ENCODE data around the gene PCBP4.
"Not testable (repeated sequence)": the region's sequence is repeated elsewhere in the genome, so short reads cannot be mapped to it uniquely, and the experiment has no call there.

PCBP4 gene

DNA sequence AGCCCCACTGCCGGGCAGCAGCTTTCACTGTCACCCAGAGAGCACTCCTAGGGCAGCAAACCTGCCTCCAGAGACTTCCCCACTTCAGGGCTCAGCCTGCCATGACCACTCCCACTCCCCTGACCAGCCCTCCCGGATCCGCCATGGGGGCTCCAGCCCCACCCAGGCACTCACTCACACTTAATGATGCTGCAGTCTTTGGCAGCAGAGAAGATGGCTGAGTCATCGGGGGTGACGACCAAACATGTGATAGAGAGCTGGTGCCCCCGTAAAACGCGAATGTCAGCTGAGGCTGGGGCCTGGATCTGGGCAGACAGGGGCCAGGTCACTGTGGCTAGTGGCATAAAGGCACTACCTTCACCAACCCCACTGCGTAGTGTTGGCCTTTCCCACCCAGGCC, 30.2 kb downstream of the PCBP4 start:
- no peak for DNase-seq

DNA sequence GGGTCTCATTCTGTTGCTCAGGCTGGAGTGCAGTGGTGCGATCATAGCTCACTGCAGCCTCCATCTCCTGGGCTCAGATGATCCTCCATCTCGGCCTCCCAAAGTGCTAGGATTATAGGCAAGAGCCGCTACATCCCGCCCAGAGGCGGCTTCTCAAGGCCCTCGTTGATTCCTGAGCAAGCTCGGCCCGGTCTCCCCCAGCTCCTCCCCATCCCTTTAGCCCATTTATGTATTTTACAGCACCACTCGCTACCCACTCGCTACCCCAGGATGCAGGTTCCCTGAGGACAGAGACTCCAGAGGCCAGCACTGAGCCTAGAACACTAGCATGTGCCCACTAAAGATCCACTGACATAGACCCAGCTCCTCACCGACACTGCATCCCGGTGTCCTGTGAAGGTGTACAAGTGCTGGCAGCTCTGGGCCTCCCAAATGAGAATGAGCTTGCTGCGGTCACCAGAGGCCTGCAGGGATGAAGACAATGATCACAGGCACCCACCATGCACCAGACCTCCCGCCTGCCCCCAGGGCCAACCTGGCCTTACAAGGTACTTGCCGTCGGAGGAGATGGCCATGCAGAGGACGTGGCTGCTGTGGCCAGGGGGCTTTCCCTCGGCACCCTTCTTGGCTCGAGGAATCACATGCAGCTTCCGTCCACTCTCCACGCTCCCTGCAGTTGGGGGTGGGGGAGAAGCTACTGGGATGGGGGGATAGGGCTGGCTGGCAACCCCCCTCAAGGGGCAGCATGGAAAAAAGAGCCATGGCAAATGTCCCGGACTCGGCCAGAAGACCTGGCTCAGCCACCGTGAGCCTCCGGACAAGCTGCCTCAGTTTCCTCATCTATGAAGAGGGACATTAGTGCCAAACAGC, 31.1 kb downstream of the PCBP4 start:
- DNase-seq: no peak

DNA sequence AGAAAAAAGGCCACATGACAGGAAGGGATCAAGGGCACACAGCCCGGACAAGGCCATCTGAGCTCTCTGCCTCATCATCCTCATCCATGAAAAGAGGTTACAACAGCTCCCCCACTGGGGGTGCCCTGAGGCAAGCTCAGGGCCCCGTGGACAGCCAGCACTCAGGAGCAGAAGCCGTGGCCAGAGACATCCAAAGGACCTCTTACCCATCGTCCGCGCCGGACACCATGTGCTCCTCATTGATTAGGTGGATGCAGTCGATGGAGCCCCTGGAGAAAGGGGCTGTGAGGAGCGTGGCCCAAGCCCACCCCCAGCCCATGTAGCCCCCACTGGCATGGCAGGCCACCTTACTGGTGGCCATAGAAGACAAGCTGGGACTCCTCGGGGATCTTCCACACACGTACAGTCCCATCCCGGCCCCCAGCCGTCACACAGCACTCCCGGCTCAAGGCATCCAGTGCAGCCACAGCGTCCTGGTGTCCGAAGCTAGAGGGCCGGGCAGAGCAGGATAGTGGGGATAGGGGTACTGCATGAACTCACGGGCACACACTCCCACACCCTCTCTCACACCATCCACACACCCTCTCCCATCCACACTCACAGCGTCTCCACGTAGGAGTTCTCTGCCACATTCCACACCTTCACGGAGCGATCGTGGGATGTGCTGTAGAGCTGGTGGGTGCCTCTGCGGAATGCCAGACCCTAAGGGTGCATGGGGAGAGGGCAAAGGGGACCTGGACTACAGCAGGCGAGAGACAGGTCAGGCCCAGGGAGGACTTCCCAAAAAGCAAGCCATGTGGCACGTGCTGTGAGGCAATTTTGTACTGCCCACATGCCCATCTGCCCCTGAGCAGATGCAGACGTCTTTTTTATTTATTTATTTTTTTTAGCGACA, 32.0 kb downstream of the PCBP4 start:
- DNase-seq: no peak

DNA sequence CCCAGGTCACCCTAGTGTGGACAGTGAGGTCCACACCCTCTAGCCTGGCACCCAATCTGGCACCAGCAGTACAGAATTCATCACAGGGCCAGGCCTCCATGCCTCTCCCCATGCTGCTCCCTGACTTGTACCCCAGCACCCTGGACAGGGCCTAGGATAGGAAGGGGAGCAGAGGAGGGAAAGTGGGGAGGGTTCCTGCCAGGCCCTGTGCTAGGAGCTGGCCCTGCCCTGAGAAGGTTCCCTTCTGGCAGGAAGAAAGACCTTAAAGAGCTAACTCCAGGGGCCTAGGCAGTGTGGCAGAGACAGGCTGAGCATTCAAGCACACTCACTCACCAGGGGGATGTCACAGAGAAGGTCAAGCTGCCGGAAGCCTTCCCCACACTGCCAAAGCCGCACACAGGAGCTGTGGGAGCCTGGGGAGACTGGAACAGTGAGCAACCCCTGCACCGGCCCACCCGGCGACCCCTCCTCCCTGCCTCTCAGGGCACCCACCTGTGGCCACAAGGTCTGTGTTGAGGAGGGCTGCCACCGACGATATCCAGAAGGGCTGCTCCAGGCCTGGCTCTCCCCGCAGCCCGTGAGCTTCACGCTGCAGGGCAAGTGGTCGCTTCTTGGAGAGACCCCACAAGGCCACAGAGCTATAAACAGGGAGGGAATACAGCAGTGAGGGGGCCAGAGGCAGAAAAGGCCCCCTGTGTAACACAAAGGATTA, 33.0 kb downstream of the PCBP4 start:
- no peak for DNase-seq

DNA sequence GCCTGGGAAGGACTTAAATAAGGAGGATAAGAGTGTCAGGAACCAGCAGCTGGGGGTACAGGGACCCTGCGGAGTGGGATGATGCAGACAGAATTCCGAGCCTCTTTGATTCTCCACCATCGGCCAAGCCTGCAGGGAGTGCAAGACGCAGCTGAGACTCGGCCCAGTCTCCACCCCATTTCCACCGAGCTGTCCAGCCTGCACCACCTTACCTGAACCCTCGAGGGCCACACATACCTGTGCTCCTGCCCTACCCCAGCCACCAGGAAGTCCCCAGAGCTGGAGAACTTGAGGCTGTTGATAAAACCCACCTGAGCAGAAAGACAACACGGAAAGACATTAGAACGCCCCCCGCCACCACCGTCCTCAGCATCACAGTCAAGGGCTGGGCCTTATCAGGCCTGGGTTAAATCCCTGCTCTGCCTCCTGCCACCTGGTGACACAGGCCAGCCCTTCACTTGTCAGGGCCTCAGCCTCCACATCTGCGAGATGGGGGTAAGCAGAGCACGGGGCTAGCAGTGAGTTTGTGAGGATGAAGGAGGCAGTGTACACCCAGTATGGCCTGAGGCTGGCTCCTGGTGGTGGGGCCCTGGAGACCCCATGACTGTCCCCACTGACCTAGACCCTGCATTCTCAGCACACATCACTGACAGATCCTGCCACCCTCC, 33.6 kb downstream of the PCBP4 start:
- DNase-seq: no peak

DNA sequence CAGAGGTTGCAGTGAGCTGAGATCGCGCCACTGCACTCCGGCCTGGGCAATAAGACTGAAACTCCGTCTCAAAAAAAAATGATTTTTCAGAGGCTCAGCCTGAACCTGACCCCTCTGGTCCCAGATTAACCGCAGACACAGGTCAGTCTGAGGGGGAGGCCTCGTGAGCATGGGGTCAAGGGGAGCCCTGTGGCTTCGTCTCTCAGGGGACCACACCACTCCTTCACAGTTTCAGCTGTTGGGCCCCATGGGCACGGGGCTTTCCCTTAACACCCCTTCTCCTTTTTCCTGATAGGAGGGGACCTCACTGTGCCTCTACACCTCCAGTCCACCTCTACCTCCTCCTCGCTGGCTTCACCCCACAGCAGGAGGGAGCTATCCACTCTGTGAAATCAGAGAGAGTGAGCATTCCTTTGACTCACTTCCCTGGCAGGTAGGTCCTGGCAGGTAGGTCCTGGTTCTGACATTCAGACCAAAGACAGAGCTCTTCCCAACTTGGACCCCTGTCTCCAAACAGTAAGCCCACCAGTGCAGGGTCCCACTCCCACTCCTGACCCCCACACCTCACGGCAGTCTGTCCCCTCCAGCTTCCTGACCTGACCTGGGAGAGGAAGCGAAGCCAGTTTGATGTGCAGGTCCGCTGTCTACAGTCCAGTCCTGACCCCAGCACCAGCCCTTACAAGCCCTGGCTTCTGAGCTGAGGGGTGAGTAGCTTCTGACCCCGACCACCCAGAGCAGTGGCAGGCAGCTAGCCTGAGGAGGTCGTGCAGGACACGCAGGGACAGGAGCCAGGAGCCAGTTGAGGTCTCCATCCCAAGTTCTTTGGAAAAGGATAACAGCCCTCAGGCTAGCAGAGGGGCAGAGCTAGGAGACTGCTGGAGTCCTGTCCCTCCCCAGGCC, 34.5 kb downstream of the PCBP4 start:
- no peak for DNase-seq

DNA sequence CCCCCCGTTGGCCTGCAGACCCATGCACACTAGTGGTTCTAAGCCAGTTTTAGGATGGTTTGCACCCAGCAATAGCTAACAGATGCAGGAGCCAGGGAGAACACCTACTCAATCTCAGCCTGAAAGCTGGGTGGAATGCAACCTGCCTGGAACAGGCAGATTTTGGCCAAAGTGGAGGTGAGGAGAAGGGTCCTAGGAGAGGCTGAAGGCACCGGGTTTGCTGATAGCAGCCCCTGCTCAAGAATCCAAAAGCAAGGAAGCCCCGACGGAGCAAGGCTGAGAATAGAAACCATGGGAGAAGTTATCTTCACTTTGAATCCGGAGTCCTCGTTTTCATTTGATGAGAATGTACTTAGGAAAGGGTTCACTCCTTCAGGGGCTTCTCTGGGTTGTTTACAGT, 35.5 kb downstream of the PCBP4 start:
- no peak for DNase-seq

DNA sequence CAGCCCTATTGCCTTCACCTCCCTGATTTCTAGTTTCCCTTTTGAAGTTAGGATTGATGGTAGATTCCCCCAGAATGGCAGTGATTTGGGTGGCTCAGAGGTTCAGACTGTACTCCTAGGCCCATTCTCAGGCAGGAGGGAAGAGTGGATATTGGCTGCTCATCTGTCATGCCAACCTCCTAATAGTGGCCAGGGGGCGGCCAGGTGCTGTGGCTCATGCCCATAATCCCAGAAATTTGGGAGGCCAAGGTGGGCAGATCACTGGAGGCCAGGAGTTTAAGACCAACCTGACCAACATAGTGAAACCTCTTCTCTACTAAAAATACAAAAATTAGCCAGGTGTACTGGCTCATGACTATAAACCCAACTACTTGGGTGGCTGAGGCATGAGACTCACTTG, 36.8 kb downstream of the PCBP4 start:
- no peak for DNase-seq

DNA sequence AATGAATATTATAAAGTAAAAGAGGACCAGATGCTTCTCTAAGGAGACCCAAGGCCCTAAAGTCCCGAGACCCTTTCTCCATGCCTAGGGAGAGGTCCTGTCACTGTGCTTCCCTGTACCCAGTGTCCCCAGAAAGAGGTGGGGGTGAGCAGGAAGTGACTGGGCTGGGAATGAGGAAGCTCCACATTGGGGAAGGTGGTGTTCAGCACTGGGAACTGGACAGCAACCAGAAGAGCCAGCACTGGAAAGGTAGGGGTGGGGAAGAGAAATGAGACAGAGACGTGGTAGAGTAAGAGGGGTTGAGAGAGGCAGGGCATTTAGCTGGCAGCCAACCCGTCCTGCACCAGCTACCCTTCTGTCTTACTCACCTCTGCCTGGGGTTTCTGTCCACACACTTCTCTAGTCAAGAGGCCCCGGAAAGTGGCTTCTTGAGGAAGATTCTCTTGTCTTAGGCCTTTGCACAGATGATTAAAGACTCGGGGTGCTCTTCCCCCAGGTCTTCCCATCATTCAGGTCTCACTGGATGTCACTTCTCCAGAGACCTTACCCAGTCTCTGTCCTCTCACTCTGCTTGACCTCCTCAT, 37.7 kb downstream of the PCBP4 start:
- DNase-seq: no peak

DNA sequence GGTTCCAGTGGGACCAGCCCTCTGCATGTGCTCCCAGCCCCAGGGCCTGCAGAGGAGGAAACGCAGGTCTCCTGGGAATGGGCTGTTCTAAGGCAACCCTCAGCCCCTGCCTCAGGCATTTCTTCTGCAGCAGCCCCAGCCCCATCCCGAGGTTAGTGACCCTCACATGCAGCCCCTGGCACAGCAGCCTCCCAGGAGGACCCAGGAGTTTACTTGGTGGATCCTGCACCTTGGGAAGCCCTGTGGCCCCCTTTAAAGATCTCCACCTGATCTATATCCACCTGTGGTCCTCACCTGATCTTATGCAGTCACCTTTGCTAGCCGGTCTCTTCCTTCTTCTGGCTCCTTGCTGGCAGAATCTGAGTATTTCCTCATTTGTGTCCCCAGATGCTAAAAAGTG, 38.3 kb downstream of the PCBP4 start:
- DNase-seq: not testable (repeated sequence)

DNA sequence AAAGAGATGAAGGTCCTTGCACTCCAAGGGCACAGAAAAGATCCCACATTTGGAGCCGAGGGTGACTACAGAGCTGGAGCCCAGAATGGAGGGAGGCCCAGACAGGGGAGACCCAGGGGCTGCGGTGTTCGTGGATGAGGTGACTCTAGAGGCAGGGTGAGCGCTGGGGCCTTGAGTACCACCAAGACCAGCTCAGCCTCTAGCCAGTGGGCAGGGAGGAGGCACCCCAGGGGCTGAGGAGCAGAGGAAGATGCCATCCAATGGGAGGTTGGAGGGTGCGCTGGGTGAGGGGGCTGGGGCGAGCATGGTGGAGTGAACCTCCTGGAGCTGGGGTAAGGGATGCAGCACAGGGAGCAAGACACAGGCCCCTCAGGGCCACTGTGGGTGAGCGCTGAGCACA, 38.8 kb downstream of the PCBP4 start:
- DNase-seq: no peak

DNA sequence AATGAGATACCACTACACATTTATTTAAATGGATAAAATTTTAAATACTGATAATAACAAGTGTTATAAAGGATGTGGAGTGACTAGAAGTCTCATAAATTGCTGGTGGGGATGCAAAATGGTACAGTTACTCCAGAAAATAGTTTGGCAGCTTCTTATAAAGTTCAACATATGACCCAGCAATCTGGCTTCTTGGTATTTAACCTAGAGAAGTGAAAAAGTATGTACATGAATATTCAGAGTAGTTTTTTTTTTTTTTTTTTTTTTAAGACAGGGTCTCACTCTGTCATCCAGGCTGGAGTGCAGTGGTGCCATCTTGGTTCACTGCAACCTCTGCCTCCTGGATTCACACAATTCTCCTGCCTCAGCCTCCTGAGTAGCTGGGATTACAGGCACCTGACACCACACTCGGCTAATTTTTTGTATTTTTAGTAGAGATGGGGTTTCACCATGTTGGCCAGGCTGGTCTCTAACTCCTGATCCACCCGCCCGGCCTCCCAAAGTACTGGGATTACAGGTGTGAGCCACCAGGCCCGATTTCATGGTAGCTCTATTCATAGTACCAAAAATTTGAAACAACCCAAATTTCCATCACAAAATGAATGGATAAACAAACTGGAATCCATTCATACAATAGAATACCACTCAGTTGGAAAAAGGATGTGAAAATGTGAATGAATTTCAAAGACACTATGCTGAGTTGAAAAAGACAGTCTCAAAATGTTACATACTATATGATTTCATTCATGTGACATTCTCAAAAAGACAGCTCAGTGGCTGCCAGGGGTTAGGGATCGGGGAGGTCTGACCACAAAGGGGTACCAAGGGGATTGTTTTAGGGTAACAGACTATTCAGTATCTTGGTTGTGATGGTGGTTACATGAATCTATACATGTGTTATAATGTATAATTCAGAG, 39.9 kb downstream of the PCBP4 start:
- DNase-seq: no peak

DNA sequence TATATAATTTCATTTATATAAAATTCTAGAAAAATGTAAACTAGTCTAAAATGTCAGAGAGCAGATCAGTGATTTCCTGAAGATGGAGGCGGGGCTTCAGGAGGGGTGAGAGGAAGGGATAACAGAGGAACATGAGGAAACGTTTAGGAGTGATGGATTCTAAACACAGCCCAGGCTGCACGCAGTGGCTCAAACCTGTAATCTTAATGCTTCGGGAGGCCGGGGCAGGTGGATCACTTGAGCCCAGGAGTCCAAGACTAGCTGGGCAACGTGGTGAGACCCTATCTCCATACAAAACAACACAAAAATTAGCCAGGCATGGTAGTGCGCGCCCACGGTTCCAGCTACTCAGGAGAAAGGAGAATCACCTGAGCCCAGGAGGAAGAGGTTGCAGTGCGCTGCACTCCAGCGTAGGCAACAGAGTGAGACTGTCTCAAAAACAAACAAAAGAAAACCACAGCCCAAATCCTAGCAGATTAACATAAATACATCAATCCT, 46.1 kb downstream of the PCBP4 start:
- no peak for DNase-seq

DNA sequence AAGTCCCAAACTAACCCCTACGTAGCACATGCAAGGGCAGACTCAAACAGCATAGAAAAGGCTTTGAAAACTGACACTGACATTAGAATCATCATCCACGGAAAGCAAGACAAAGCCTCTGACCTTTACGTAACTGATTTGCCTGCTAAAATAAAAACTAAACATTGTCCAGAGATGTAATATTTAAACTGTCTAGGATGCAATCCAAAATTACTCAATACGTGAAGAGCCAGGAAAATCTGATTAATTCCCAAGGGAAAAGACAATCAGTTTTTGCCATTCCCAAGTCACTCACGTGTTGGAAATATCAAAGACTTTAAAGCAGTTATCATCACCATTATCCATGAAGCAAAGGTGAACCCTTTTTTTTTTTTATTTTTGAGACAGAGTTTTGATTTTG, 50.8 kb downstream of the PCBP4 start:
- no peak for DNase-seq

DNA sequence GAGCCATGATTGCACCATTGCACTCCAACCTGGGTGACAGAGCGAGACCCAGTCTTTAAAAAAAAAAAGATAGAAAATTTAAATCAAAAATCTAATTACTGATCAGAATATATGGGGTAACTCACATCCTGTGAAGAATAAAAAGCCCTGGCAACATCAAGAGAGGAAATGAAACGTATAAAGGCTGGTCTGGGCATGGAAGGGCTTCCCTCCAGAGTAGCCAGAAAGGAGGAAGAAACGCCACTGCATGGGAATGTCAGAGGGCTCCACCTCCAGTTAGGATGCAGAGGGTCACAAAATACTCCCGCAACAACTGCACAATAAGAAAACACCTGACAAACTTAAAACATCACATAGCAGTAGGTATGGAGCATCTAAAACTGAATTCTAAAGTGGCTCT, 59.2 kb downstream of the PCBP4 start:
- no peak for DNase-seq

Data from NCI-H2107 (cell line).